ENCODE results near the gene CORO1A.
"Not testable (repeated sequence)": the region's sequence is repeated elsewhere in the genome, so short reads cannot be mapped to it uniquely, and the experiment has no call there.

Gene CORO1A

GRCh38 chr16:30205541-30206236 lies 22.3 kb downstream of the CORO1A start:
- not testable (repeated sequence) for DNase-seq (ENCODE audit: low read depth)

GRCh38 chr16:30206252-30206651 lies 22.9 kb downstream of the CORO1A start:
- not testable (repeated sequence) for DNase-seq (ENCODE audit: low read depth)

DNA sequence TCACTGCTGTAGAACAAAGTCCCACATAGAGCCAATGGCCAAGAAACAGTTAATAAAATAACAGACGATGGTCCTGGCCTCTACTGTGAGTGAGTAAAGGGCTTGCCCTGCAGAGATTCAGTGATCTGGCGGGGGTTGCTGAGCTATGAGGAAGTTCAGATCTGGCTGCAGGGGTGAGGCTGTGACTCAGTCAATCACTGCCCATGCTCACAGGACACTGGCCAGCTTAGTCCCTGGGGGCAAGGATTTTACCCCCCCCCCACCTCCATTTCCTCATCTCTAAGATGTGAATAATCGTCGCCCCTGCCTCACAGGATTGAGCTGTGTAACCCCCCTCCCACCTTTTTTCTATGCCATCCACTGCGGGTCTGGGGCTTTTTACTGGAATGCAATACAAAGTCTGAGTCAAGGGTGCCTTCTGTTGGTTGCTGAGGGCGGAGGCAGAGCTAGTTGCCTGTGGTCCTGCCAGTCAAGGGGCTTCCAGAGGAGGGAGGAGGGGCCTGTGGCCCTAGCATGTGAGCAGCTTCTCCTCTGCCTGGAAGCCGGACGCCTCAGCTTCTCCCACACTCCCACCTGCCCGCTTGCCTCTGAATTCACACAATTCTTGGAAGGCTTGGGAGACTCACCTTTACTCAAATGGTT lies 23.8 kb downstream of the CORO1A start:
- DNase-seq (ENCODE audit: low read depth), result not testable (repeated sequence)

DNA sequence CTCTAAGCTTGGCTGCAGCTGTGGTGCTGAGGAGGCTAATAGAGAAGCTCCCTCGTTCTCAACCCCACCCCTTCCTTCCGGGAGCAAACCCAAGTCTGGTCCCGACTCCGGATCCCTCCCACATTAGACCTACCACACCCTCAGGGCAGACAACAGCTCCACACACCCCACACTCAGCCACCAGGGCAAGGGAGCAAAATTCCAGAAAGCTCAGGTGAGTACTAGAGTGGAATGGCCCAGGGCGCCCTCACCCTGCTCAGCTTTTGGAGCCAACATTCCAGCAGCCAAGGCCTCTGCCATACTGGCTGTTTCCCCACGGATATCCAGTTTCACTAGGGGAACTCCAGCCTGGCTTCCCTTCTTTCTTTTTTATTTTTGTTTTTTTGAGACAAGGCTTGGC lies 25.6 kb downstream of the CORO1A start:
- not testable (repeated sequence) for DNase-seq (ENCODE audit: low read depth)

DNA sequence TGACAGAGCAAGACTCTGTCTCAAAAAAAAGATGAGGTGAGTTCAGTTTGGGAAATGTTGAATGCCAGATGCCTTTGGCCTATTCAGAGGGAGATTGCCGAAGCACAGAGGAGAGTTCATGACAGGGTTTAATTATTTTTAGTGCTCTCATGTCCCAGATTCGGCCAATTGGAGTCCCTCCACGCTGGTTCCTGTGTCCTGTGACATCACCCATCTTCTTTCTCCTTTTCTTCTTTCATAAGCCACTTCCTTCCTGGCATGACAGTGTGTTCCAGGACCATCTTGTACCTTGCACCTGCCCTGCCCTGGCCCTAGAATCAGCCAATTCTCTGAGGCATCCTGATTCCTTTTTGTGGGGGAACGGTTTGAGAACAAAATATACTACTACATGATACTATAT lies 28.0 kb downstream of the CORO1A start:
- DNase-seq (ENCODE audit: low read depth), result not testable (repeated sequence)

DNA sequence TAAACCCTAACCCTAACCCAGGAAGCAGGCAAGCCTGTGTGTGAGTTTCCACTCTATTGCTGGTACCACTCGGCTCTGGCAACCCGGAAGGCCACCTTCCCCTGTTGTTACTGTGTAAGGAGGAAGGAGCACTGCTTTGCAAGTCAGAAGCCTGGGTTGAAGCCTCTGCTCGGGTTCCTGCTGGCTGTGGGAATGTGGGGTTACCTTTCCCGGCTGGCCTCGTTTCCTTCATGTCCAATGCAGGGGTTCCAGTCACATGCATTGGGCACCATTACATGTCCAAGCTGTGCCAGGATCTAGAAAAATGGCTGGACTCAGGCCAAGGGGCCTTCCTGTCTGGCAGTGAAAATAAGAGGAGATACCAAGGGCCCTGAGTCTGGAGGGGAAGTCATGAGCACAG lies 33.7 kb downstream of the CORO1A start:
- not testable (repeated sequence) for DNase-seq (ENCODE audit: low read depth)

All from stimulated activated CD8-positive, alpha-beta memory T cell treated with anti-CD3 and anti-CD28 coated beads, Interleukin-12 subunit alpha, Interleukin-12 subunit beta, amount 100 ng/mL, for 1 hour (primary cell).